Measurements from ENCODE around the gene APBA3. TPM values are rescaled to one million over a fixed set of nuclear protein-coding genes. Genes with fewer than 3 reads are reported as not detected.

APBA3 gene
- total and polyA plus RNA-seq, 2 of the 4 experiments (the other 2 are of a cell fraction) = 9.5 to 18.4 TPM

DNA sequence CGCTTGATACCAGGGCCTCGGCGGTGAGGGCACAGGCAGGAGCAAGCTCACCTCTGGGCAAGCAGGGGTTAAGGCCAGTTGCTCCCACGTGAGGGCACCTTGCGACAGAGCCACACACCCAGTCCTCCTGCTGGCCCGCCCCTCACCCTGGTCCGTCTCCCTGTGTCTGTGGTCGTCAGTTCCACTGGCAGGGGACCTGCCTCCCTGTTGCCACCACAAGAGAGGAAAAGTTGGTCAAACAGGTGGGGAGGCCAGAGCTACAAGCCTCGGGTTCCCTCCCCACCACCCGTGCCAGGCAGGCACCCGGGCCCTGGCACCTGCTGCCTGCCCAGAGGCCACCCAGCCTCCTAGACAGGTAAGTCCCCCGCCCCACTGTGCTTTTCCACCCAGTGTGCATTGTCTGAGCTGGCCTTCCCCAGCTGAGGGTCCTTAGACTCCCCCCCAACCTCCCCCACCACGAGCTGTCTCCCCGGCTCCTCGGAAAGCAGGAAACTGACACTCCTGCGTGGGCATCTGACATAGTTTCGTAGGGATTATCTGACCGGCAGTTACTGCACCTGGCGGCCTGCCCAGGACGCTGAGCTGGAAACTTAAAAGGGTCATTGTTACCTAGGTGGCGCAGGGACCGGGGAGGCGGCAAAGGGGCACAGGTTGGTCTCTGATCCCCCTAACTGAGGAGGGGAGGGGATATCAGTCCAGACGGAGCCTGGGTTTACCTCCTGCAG, 53.1 kb downstream of the APBA3 start, which contains the start of gene TJP3:
Gene TJP3, plus strand, starts transcription at position 178 of the 725 bp plus-strand sequence. CDS start 20,049 bp downstream, outside the sequence.
- no peak within 1 kb of the TSS for H3K18ac ChIP-seq (ENCODE audit: low read depth, low read length)
- no peak within 1 kb of the TSS for H2AK5ac ChIP-seq (ENCODE audit: low read depth, low read length)
- no peak within 1 kb of the TSS for H3K9ac ChIP-seq (ENCODE audit: low read depth, low read length)
- H2BK15ac ChIP-seq (ENCODE audit: low read depth, low read length) = no peak within 1 kb of the TSS
- no peaks in the 10 kb centered on the region for H4K20me1 ChIP-seq (ENCODE audit: insufficient read depth, low read length)
- H3K27ac ChIP-seq (ENCODE audit: insufficient read depth, low read length) = no peak within 1 kb of the TSS
- no peak within 1 kb of the TSS for H3K4ac ChIP-seq (ENCODE audit: low read depth, low read length)
- ChIA-PET CTCF (no interaction called here), POLR2A (ENCODE audit: unreplicated experiment) (no interaction called here)
- H4K91ac ChIP-seq (ENCODE audit: insufficient read depth, low read depth, low read length) = no peak within 1 kb of the TSS
- H3K4me3 ChIP-seq (ENCODE audit: insufficient read depth, low read depth, low read length) = no peak within 1 kb of the TSS
- no peak within 1 kb of the TSS for H3K23ac ChIP-seq (ENCODE audit: low read depth, low read length)
- H2AK9ac ChIP-seq (replicated peaks; ENCODE audit: low read depth, low read length, poor library complexity) = peak within 1 kb of the TSS; percentile 42
- in situ Hi-C loops (cut with MboI; ENCODE audit: low sequenced_read_pairs) = no loop called here
- H3K14ac ChIP-seq (replicated peaks; ENCODE audit: low read depth, low read length) = no peak within 1 kb of the TSS
- ATAC-seq (ENCODE audit: low read depth) = no peak
- TF ChIP-seq CEBPB (IDR thresholded peaks at IDR 0.05; ENCODE audit: low read depth, low read length) (no peak), FOS (IDR thresholded peaks at IDR 0.05; ENCODE audit: low read depth, low read length) (no peak), BHLHE40 (IDR thresholded peaks at IDR 0.05; ENCODE audit: low read depth, low read length) (no peak), RCOR1 (IDR thresholded peaks at IDR 0.05; ENCODE audit: insufficient replicate concordance, low read length) (no peak), NFE2L2 (IDR thresholded peaks at IDR 0.05; ENCODE audit: low read depth, low read length) (no peak)
- H2BK20ac ChIP-seq (ENCODE audit: low read depth, low read length) = no peak within 1 kb of the TSS
- no TSS peak for BruUV-seq (replicated peaks)
- no peak within 1 kb of the TSS for H4K5ac ChIP-seq (ENCODE audit: low read depth, low read length)
- H3K9me1 ChIP-seq (ENCODE audit: insufficient read depth, low read length) = no peaks in the 10 kb centered on the region
- dilution Hi-C loops (cut with HindIII; ENCODE audit: low sequenced_read_pairs, unreplicated experiment) = no loop called here
- no peak within 1 kb of the TSS for H3K4me2 ChIP-seq (ENCODE audit: low read depth, low read length)
- DNase-seq = peak; percentile 39
- H2AFZ ChIP-seq (replicated peaks; ENCODE audit: low read length, poor library complexity) = peak within 1 kb of the TSS; percentile 32
- H3K36me3 ChIP-seq (ENCODE audit: control insufficient read depth, insufficient read depth, low read length) = no peaks in the 10 kb centered on the region
- H4K8ac ChIP-seq (ENCODE audit: low read depth in 2 of 2, low read length in 2 of 2) = no peak within 1 kb of the TSS
- WGBS, 2 experiments (ENCODE audit: extremely low coverage in 2 of 2, insufficient read length in 1 of 2) = no CpG with 5 or more reads among the region's 24 CpGs
- intact Hi-C loops (cut with micrococcal nuclease) = loop anchor here (10.0 kb wide), 1 partner anchor 384 kb away; no protein-coding TSS in a partner anchor
- no peaks in the 10 kb centered on the region for H3K9me3 ChIP-seq (ENCODE audit: control insufficient read depth, insufficient read depth, low read length)
- H3K79me1 ChIP-seq (ENCODE audit: low read depth in 1 of 2, low read length in 2 of 2) = no peaks in the 10 kb centered on the region
- H3K27me3 ChIP-seq (ENCODE audit: control insufficient read depth, insufficient read depth, low read length) = peaks cover 21% of the 10 kb centered on the region
- no peak within 1 kb of the TSS for H3K56ac ChIP-seq (ENCODE audit: extremely low read depth, insufficient read depth, low read length)
- no peaks in the 10 kb centered on the region for H3K4me1 ChIP-seq (ENCODE audit: control insufficient read depth, insufficient read depth, low read length)
- no peak within 1 kb of the TSS for H2BK120ac ChIP-seq (ENCODE audit: low read depth, low read length)
- no peak within 1 kb of the TSS for H2BK5ac ChIP-seq (ENCODE audit: low read depth, low read length, poor library complexity, severe bottlenecking)
